ENCODE data around the gene PIR. TPM values are rescaled to one million over a fixed set of nuclear protein-coding genes. Genes with fewer than 3 reads are reported as not detected.
A peak's percentile ranks its signal among the peaks of the same experiment; 100 is the strongest.

PIR gene
- total and polyA plus RNA-seq, 12 donors = 11.9 to 48.6 (median 21.4) TPM

DNA sequence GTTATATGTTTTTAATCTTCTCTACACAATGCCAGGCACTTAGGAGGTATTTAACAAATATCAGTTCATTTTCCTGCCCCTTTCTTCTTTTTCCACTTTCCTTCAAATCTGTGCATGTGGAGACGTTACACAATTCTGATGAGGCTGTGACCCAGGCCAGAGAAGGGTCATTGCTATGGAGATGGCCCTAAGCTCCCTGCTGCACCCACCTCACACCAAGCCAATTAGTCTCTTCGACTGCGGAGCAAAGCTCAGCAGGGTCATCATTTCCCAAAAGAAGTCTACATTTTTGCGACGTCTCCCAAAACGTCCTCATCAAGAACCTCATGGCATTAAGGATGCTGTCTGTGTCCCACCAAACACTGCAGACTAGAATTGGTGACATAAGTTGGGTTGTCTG, 80.0 kb downstream of the PIR start:
- TF ChIP-seq POLR2A (IDR thresholded peaks at IDR 0.05) = no peak
- TF ChIP-seq, protein P1, sequence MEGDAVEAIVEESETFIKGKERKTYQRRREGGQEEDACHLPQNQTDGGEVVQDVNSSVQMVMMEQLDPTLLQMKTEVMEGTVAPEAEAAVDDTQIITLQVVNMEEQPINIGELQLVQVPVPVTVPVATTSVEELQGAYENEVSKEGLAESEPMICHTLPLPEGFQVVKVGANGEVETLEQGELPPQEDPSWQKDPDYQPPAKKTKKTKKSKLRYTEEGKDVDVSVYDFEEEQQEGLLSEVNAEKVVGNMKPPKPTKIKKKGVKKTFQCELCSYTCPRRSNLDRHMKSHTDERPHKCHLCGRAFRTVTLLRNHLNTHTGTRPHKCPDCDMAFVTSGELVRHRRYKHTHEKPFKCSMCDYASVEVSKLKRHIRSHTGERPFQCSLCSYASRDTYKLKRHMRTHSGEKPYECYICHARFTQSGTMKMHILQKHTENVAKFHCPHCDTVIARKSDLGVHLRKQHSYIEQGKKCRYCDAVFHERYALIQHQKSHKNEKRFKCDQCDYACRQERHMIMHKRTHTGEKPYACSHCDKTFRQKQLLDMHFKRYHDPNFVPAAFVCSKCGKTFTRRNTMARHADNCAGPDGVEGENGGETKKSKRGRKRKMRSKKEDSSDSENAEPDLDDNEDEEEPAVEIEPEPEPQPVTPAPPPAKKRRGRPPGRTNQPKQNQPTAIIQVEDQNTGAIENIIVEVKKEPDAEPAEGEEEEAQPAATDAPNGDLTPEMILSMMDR (IDR thresholded peaks at IDR 0.05) = no peak
- Histone ChIP-seq H3K36me3 (replicated peaks in 1 of 2) (no peaks in the 10 kb centered on the region), H3K4me3 (no peak overlapping the region), H3K4me1 (replicated peaks in 1 of 2) (no peaks in the 10 kb centered on the region), H3K27me3 (no peaks in the 10 kb centered on the region), H3K9me3 (replicated peaks in 1 of 3) (peaks cover 0 to 6% (median 0%) of the 10 kb centered on the region in 3 donors), H3K27ac (no peak overlapping the region)
- intact Hi-C loops (cut with DNase I) = no loop called here
- WGBS, 4 donors = 59 to 84% (median 69%) methylated on average over 3 to 6 of the region's 6 CpGs
- no peak for DNase-seq

DNA sequence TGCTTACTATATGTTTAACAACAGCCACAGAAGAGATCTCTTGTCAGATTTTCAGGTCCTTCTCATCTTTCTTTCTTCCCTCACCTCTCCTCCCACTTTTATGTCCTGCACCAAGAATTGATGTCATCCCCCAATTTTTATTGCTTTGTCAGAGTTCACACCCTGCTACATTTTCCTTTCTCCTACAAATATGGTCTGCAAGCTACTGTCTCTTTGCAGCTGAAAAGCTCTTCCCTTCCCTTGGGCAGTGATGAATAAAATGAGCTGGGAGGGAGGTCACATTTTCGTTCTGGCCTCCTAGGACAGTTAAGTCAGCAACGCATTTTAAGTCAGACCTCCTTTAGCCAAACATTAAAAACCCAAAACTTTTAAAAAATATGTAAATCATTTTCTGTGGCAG, 82.2 kb downstream of the PIR start:
- intact Hi-C loops (cut with DNase I) = no loop called here
- H3K9me3 ChIP-seq (replicated peaks in 1 of 3) = no peaks in the 10 kb centered on the region
- H3K4me3 ChIP-seq = no peak overlapping the region
- no peaks in the 10 kb centered on the region for H3K36me3 ChIP-seq (replicated peaks in 1 of 2)
- 47 to 83% (median 72%) methylated on average over 2 of the region's 2 CpGs for WGBS, 4 donors
- H3K27me3 ChIP-seq = no peaks in the 10 kb centered on the region
- DNase-seq = no peak
- no peaks in the 10 kb centered on the region for H3K4me1 ChIP-seq (replicated peaks in 1 of 2)
- TF ChIP-seq POLR2A (IDR thresholded peaks at IDR 0.05) = no peak
- TF ChIP-seq, protein P1 (IDR thresholded peaks at IDR 0.05) = no peak
- no peak overlapping the region for H3K27ac ChIP-seq

DNA sequence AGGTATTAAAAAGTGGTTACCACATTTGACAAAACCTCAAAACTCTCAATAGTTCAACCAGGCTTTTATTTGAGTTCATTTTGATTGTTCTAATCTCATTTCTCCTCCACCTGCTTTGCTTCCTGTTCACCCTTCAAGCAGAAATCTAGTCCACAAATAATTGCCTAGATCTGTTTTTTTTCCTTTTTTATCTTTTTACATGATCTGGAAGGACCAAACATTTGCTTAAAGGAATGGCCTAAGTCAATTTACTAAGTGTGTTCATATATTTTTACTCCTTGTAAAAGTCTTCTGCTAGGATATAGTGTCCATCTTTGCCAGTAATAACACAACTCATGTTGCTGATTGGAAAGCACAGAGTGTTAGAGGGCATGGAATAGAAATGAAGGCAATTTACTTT, 82.7 kb downstream of the PIR start:
- H3K4me3 ChIP-seq = no peak overlapping the region
- H3K9me3 ChIP-seq (replicated peaks in 1 of 3) = no peaks in the 10 kb centered on the region
- no peak for DNase-seq
- H3K36me3 ChIP-seq (replicated peaks in 1 of 2) = no peaks in the 10 kb centered on the region
- no peak for TF ChIP-seq POLR2A (IDR thresholded peaks at IDR 0.05)
- TF ChIP-seq, protein P1 (IDR thresholded peaks at IDR 0.05) = no peak
- intact Hi-C loops (cut with DNase I) = no loop called here
- no peaks in the 10 kb centered on the region for H3K27me3 ChIP-seq
- H3K4me1 ChIP-seq (replicated peaks in 1 of 2) = peaks cover 0 to 3% of the 10 kb centered on the region in 2 donors
- H3K27ac ChIP-seq = no peak overlapping the region

DNA sequence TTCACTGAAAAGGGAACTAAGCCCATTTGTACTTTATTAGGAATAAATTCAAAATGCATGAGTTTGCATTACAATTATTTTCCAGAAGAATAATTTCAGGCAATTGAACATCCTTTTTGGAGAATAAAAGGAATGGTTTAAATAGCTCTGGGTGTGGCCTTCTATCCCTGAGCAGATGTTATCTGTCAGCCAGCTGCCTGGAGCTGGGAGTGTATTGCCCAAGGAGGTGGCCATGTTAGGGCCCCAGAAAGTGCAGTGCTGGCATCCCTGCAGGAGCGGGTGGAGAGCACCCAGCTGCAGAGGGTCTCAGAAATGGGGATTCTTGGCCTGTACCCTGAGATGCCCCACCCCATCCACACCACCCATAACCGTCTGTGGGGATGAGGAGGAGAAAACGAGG, 87.3 kb downstream of the PIR start:
- no peak for DNase-seq
- WGBS, 4 donors = 65 to 86% (median 71%) methylated on average over 3 of the region's 3 CpGs

More for the DNA sequence above, 87.3 kb downstream of the PIR start:
- Histone ChIP-seq H3K36me3 (replicated peaks in 1 of 2) (no peaks in the 10 kb centered on the region), H3K27me3 (no peaks in the 10 kb centered on the region), H3K27ac (peak overlapping the region in 1 of 5 donors; percentile 57), H3K4me3 (no peak overlapping the region), H3K4me1 (replicated peaks in 1 of 2) (peaks cover 6 to 31% of the 10 kb centered on the region in 2 donors), H3K9me3 (replicated peaks in 1 of 3) (no peaks in the 10 kb centered on the region)
- TF ChIP-seq, protein P1 (IDR thresholded peaks at IDR 0.05) = no peak
- intact Hi-C loops (cut with DNase I) = no loop called here

Data from adrenal gland (tissue), 12 donors.